HG03457 (cell line): Measurements from ENCODE around the gene KRT26.

Experiments used
- ATAC-seq: cut with Tn5 transposase; IDR thresholded peaks from one replicate; pipeline ENCODE4 v1.9.1; 2021; ENCODE audit warnings: moderate number of reproducible peaks; ENCODE audit not compliant: unreplicated experiment

KRT26 gene

DNA sequence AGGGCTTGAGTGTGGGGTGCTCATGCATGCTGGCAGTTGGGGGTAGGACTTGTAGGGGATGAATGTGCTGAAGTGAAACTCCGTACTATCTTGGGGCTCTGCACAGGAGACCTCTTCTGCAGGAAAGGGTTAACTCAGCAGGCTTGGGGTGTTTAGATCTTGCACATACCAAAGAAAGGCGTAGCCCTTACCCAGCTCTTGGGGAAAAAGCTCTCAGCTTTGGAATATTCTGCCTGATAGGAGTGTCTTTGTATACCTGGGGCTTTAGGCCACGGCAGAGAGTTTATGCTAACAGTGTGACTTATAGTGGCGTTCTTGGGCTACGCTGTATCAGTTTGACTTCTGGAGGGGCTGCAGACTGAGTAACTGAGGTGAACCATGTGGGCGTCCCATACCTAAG lies 38.0 kb downstream of the KRT26 start:
- ATAC-seq = no peak

DNA sequence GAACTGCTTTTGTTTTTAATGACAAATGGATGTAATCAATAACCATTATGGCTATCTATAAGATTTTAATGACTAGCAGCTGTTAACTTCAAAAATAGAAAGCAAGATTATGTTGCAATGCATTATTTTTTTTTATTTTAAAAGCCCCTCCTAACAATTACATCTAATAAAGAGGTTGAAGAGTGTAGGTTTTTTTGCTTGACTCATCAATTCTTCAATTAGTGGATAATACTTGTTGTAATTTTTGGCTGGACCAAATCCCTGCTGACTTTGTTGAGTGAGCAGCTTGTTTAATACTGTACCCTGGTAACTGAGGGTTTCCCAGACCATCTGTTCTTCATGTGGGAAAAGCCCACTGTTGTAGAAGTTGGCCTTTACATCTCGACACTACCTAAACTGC lies 41.0 kb downstream of the KRT26 start:
- ATAC-seq = no peak

DNA sequence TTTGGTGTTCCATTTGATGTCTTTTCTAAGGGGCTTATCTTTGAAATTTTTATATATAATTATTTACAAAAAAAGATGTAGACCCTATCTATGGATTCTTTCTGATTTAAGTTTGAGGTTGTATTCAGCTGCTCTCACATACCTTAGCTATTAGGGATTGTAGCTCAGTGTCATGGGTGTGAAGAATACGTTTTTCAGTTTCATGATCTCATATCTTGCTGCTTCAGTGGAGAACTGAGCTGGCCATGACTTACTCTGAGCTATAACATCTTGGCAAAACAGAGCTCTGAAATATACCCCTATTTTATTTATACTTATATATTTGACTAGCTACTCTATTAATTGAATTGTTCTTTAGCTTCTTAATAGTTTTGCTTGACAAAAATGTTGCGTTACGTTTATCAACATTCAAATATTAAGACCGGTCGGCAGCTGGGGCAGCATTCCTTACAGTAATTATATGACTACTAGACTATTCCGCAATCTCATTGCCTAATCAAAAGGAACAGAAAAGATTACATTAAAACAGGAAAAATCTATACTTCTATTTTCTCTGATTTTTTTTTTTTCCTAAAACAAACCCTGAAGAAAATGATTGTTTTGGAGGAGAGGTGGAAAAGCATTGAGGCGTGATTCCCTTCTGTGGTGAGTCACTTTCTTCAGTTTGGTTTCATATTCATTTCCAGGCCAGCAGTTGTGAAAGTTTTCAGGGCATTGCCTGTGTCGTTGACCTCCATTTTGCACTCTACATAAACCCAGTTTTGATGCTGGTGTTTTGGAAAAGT lies 44.4 kb downstream of the KRT26 start:
- no peak for ATAC-seq

DNA sequence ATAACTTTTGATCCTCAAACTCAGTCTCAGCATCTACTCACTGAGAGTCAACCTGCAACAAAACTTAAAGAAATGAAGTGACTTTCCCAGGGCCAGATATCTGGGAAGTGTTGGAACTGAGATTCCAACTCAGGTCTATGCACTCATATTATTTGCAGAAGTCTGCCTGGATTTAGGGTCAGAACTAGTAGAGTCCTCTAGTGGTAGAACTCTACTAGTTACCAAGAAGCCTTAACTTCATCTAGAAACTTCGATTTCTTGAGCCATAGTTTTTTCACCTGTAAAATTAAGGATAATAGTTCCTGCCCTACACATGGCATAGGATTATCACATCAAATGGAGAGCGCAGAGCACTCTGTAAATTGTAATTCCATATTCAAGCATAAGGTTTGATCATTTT lies 45.1 kb downstream of the KRT26 start:
- ATAC-seq = no peak

DNA sequence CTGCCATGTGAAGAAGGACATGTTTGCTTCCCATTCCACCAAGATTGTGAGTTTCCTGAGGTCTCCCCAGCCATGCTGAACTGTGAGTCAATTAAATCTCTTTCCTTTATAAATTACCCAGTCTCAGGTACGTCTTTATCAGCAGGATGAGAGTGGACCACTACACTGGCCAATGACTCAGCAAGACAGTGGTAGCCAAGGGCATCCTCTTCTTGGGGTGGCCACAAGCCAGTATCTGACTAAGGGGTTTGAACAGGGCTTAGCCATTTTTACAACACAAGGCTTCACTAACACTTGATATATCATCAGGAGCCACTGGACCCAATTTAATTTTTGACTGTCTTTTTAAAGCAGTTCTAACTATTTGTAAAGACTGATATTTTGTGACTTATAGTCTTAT lies 47.3 kb downstream of the KRT26 start:
- ATAC-seq = no peak

DNA sequence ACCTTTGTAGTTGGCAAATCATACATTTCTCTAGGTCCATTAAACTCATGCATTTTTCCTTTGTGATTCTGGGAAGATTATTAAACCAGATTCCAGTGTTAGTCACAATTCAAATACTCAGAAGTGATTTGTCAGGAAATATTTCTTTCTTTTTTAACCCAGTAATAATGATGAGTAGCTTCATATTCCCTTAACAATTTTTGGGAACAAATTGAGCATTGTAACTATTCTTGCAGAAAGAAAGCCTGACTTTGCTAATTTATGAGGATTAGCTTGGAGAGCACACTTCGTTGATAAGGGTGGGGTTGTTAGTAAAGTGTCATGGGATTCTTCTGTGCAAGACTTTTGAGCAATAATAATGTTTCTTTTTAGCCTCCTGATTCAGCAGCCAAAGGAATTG lies 49.8 kb downstream of the KRT26 start:
- no peak for ATAC-seq

DNA sequence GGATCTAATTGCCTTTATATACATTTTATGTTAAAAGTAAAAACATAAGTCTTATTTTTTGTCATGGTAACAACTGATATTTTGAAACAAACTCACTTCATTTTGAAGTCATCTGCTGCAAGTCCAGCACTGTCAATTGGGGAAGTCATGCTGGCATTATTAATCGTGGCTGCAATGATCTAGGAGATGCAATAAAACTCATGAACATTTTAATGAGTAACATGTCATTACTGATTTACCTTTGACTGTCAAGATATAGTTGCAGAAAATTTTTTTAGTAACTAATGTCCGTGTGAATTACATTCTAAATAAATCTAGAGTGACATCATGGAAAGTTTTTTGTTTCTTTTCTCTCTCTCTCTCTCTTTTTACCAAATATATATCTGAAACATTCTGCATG lies 51.1 kb downstream of the KRT26 start:
- no peak for ATAC-seq

DNA sequence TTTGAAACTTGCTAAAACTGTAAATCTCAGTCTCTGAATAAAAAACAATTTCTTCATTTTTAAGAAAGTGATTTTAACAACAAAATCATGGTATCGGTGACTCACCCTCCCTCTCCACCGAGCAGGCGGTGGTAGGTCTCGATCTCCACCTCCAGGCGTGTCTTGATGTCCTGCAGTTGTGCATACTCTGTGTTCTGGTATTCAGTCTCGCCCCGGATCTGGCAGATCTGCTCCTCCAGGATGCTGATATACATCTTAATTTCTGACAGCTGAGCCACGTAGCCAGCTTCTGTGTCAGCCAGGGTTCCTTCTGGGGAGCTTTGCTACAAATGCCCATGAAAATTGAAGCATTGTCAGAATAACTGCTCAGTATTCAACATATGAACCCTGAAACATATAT lies 53.1 kb downstream of the KRT26 start:
- ATAC-seq = no peak

DNA sequence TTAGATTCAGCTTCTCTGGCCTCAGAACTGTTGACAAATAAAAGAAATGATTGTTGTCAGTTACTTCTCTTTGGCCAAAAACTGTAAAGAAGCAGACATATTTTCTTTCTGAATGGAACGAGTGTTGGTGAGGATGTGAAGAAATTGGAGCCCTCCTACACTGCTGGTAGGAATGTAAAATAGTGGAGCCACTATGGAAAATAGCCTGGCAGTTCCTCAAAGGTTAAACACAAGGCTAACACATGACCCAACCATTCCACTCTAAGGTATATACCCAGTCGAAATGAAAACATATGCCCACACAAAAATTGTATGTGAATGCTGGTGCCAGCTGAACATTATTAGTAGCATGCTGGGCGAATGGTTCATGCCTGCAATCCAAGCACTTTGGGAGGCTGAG lies 54.2 kb downstream of the KRT26 start:
- no peak for ATAC-seq
